Kidney (tissue), 14 donors: ENCODE measurements around the gene PPM1H. TPM values are rescaled to one million over a fixed set of nuclear protein-coding genes. Genes with fewer than 3 reads are reported as not detected.

ENCODE experiments used
- DNase-seq, 5 donors: peaks; one replicate each; pipeline ENCODE4 v3.0.0-alpha.2; 2013 to 2020
- FAIRE-seq: peaks from 2 replicates; lab custom pipeline; 2012; peaks lifted over from hg19 to GRCh38; lab: Jason Lieb, UNC
- H3K27ac ChIP-seq, 2 donors: one replicate each; pipeline ENCODE4 v1.7.0; 2013; ENCODE audit warnings: low read depth in 2 of 2, low read length in 2 of 2, inconsistent platforms in 1 of 2
- H3K27me3 ChIP-seq: one replicate; pipeline ENCODE4 v1.7.1; 2013; ENCODE audit warnings: low read length, inconsistent platforms; ENCODE audit not compliant: control insufficient read depth, insufficient read depth
- H3K36me3 ChIP-seq, 3 donors: one replicate each; pipeline versions ENCODE4 v1.7.0 to v1.7.1; 2013; ENCODE audit warnings: low read length in 3 of 3, control low read depth in 1 of 3, inconsistent platforms in 1 of 3; ENCODE audit not compliant: insufficient read depth in 3 of 3, control insufficient read depth in 2 of 3
- H3K4me1 ChIP-seq, 3 donors: one replicate each; pipeline versions ENCODE4 v1.7.0 to v1.7.1; 2013; ENCODE audit warnings: low read length in 3 of 3, inconsistent platforms in 1 of 3, low read depth in 1 of 3; ENCODE audit not compliant: control insufficient read depth in 2 of 3, insufficient read depth in 2 of 3
- H3K4me3 ChIP-seq, 3 donors: one replicate each; pipeline versions ENCODE4 v1.7.0 to v1.8.1; 2013; ENCODE audit warnings: low read length in 3 of 3, control low read depth in 1 of 3, inconsistent platforms in 1 of 3
- H3K9ac ChIP-seq, 3 donors: one replicate each; pipeline versions ENCODE4 v1.7.0 to v1.7.1; 2013; ENCODE audit warnings: low read length in 3 of 3, control low read depth in 1 of 3, inconsistent platforms in 1 of 3
- H3K9me3 ChIP-seq, 3 donors: one replicate each; pipeline versions ENCODE4 v1.7.0 to v1.7.1; 2013; ENCODE audit warnings: low read length in 3 of 3, control low read depth in 1 of 3, inconsistent platforms in 1 of 3; ENCODE audit not compliant: control insufficient read depth in 2 of 3, insufficient read depth in 1 of 3
- CTCF ChIP-seq: IDR thresholded peaks from 3 replicates; pipeline ENCODE4 v1.5.1; 2012; ENCODE audit warnings: mild to moderate bottlenecking, moderate library complexity, borderline replicate concordance; ENCODE audit not compliant: insufficient read depth; ENCODE audit errors: extremely low read depth
- intact Hi-C: fragments of 100-400 bp; cut with DNase I; formaldehyde crosslinking; loops from one replicate; pipeline ENCODE4 v1.11.1; 2022
- polyA plus RNA-seq: library from polyadenylated mRNA; stranded (reverse); fragments of 350-450 nt; fragmentation: Illumina TruSeq; extraction: RNeasy Lipid Tissue Mini Kit (QIAGEN cat#74804); gene quantifications from one replicate; pipeline ENCODE4 v1.2.3, GENCODE V29; 2014; ENCODE audit warnings: low read depth, low replicate concordance; ENCODE audit not compliant: insufficient read depth
- total RNA-seq: library from RNA; stranded (reverse); fragmentation: NEBNext Ultra II Directional; extraction: Animal tissue kit (Norgen Biotek cat#: 25700); gene quantifications from one replicate; pipeline ENCODE4 v1.2.1, GENCODE V29; 2021
- donor health status: control.
- donor health status: control.
- donor health status: control.
- donor health status: control.
- donor health status: control.
- donor health status: DM: yes; HTN: yes; CAD: no.
- donor health status: Normal renal cell carcinoma (clear cell type).

Gene PPM1H
- total and polyA plus RNA-seq, 2 donors from 2014 or later: 8.7 to 25.0 TPM

GRCh38 chr12:62646566-62646965, 288.4 kb downstream of the PPM1H start:
- no peaks in the 10 kb centered on the region for H3K27me3 ChIP-seq
- no peak for TF ChIP-seq CTCF
- no peak overlapping the region for H3K9ac ChIP-seq
- intact Hi-C loops: no loop called here
- peaks cover 0 to 8% (median 0%) of the 10 kb centered on the region in 3 donors for H3K36me3 ChIP-seq
- H3K27ac ChIP-seq: no peak overlapping the region
- FAIRE-seq (no peak), DNase-seq (no peak)
- H3K4me3 ChIP-seq: no peak overlapping the region
- no peaks in the 10 kb centered on the region for H3K4me1 ChIP-seq
- H3K9me3 ChIP-seq: no peaks in the 10 kb centered on the region

DNA sequence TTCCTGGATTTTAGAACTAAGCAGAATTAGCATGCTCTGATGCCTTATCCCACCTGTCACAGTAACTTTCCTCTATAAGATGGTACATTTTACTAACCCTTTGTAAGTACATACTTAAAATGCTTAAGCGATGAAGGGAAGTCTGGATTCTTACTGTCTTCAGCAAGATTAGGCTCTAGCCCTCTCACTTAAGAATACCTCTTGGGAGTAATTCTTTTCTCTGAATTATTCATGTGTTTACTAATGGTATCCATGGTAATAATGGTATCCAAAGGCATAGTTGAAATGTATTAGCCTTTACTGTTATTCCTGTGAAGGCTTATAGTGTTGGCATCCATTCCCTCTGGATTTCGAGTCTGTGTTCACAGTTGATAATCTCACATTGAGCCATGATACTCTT, 291.5 kb downstream of the PPM1H start:
- DNase-seq: no peak
- Histone ChIP-seq H3K4me3 (no peak overlapping the region), H3K9ac (no peak overlapping the region), H3K27me3 (no peaks in the 10 kb centered on the region), H3K27ac (no peak overlapping the region), H3K36me3 (peaks cover 0 to 6% (median 0%) of the 10 kb centered on the region in 3 donors), H3K9me3 (no peaks in the 10 kb centered on the region), H3K4me1 (no peaks in the 10 kb centered on the region)
- FAIRE-seq: no peak
- no peak for TF ChIP-seq CTCF
- intact Hi-C loops: no loop called here

GRCh38 chr12:62642486-62642885, 292.5 kb downstream of the PPM1H start:
- H3K9me3 ChIP-seq: no peaks in the 10 kb centered on the region
- no peaks in the 10 kb centered on the region for H3K27me3 ChIP-seq
- no peak for TF ChIP-seq CTCF
- H3K36me3 ChIP-seq: no peaks in the 10 kb centered on the region
- H3K9ac ChIP-seq: no peak overlapping the region
- H3K27ac ChIP-seq: no peak overlapping the region
- intact Hi-C loops: no loop called here
- no peak overlapping the region for H3K4me3 ChIP-seq
- H3K4me1 ChIP-seq: no peaks in the 10 kb centered on the region
- FAIRE-seq (no peak), DNase-seq (no peak)

DNA sequence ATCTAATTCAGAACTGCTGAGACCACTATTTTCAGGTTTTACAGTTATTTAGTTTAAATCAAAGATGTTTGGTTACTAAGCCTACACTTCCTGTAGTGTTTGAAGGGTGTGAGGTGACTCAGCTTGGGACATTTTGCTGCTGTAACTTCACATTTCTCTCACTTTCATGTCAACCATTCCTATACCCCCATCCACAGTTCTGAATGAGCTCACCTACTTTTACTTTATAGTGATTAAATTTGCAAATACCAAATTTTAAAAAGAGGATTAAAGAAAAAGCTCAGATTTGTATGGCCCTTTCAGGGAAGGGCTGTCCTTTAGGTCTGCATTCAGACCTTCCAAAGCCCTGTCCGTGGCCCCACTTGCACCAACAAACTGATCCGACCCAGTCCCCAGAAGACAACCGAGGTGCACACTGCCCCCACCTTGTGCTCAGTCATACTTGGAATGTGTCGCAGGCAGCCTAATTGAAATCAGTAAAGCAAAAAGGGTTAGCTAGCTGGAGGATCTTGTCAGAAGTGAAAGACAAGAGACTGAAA, 294.0 kb downstream of the PPM1H start:
- no peak for DNase-seq
- no peak for TF ChIP-seq CTCF
- Histone ChIP-seq H3K27ac (no peak overlapping the region), H3K9me3 (no peaks in the 10 kb centered on the region), H3K36me3 (no peaks in the 10 kb centered on the region), H3K27me3 (no peaks in the 10 kb centered on the region), H3K4me3 (no peak overlapping the region), H3K4me1 (no peaks in the 10 kb centered on the region), H3K9ac (no peak overlapping the region)
- FAIRE-seq: no peak
- intact Hi-C loops: no loop called here
